GM21717 (cell line): Measurements from ENCODE around the gene CHCHD6.

Experiments used
- ATAC-seq: cut with Tn5 transposase; IDR thresholded peaks from one replicate; pipeline ENCODE4 v1.9.1; 2021; ENCODE audit warnings: mild to moderate bottlenecking, moderate library complexity; ENCODE audit not compliant: unreplicated experiment

CHCHD6 gene

GRCh38 chr3:126737527-126737926, 33.5 kb downstream of the CHCHD6 start:
- ATAC-seq = no peak

- ATAC-seq = no peak
Measured at GRCh38 chr3:126742057-126742456, 38.0 kb downstream of the CHCHD6 start.

GRCh38 chr3:126743350-126743749, 39.3 kb downstream of the CHCHD6 start:
- ATAC-seq = no peak

- ATAC-seq = no peak
Measured at GRCh38 chr3:126743781-126744180, 39.7 kb downstream of the CHCHD6 start.

GRCh38 chr3:126745760-126746394, 41.8 kb downstream of the CHCHD6 start:
- no peak for ATAC-seq

GRCh38 chr3:126746395-126747177, 42.5 kb downstream of the CHCHD6 start:
- no peak for ATAC-seq

GRCh38 chr3:126747768-126748167, 43.7 kb downstream of the CHCHD6 start:
- no peak for ATAC-seq

GRCh38 chr3:126748701-126749546, 44.9 kb downstream of the CHCHD6 start:
- ATAC-seq = no peak

GRCh38 chr3:126749547-126749875, 45.5 kb downstream of the CHCHD6 start:
- ATAC-seq = no peak

- no peak for ATAC-seq
Measured at GRCh38 chr3:126749931-126750755, 46.1 kb downstream of the CHCHD6 start.

- no peak for ATAC-seq
Measured at GRCh38 chr3:126750756-126751121, 46.7 kb downstream of the CHCHD6 start.

GRCh38 chr3:126751611-126752302, 47.7 kb downstream of the CHCHD6 start:
- no peak for ATAC-seq

- ATAC-seq = no peak
Measured at GRCh38 chr3:126752303-126753190, 48.5 kb downstream of the CHCHD6 start.

- no peak for ATAC-seq
Measured at GRCh38 chr3:126753191-126754160, 49.4 kb downstream of the CHCHD6 start.

- no peak for ATAC-seq
Measured at GRCh38 chr3:126755866-126756265, 51.8 kb downstream of the CHCHD6 start.

GRCh38 chr3:126758026-126758425, 54.0 kb downstream of the CHCHD6 start:
- ATAC-seq = no peak

GRCh38 chr3:126758882-126759281, 54.8 kb downstream of the CHCHD6 start:
- no peak for ATAC-seq

GRCh38 chr3:126760541-126760940, 56.5 kb downstream of the CHCHD6 start:
- ATAC-seq = no peak
